ENCODE results near the gene DTX4.
"Not testable (repeated sequence)": the region's sequence is repeated elsewhere in the genome, so short reads cannot be mapped to it uniquely, and the experiment has no call there.

The DTX4 gene

DNA sequence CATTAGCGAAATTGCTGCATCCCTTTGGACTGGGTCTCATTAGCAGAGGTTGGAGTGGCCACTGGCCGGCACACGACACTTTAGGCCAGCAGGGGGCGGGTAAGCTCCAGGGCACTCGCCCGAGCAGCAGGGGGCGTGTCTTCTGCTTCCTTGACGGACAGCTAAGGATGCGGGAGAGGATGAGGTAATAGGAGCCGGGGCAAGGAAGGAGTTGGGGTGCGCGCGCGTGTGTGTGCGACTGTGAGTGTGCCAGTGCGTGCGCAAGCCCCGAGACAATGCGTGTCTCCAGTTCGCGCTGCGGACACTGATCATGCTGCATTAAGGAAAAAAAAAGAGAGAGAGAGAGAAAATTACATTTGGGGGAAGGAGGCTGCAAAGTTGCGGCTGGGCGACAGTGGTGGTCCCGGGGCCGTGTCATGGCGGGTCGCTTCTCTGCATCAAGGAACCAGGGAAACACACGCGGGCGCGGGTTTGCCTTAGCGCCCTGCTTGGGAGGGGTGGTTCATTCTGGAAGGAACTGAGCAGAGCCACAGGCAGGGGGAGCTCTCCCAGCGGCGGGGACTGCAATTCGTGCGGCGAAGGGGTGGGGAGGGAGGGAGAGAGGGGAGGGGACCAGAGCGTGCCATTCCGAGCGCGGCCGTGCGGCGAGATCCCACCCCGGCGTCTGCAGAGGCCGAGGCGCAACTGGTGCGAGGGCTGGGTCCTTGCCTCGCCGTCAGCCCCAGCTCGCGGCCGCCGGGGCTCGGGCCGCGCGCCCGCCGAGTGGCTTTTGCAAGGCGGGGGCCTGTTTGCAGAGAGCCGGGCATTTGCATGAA, at the start of gene DTX4:
DTX4 (plus strand) TSS at position 625 of the 815 bp plus-strand sequence. CDS start 464 bp downstream, outside the sequence.
- peak; percentile 93 to 94 for DNase-seq

DNA sequence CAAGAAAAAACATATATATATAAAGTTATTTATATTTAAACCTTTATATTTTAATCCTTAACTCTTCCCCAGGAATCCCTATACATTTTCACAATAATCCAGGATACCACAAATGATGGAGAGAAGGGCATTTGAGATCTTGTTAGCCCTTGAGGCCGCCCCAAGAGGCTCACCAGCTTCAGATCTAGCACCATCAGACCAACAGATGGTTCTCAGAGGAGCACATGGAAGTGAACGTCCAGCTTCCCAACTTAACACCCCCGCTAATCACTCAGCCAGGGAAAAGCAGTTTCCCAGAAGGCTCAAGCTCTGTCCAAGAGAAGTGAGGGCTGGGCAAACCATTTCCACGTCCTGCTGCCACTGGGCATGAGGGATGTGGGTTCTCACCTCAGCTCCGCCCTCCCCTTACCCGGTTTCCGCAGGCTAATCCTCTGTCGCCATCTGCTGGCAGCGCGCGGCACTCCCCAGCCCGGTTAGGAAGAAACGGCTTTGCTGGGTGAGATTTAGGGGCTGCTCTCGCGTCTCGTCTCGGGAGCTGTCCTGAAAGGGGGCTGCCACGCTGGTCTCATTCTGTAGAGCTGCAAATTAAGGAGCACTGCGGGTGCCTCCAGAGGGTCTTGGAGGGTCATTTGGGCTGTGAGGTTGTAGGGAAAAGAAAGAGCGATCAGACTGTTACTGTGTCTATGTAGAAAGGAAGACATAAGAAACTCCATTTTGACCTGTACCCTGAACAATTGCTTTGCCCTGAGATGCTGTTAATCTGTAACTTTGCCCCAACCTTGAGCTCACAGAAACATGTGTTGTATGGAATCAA, 36.1 kb upstream of the DTX4 start:
- DNase-seq = peak; percentile 91 to 93

DNA sequence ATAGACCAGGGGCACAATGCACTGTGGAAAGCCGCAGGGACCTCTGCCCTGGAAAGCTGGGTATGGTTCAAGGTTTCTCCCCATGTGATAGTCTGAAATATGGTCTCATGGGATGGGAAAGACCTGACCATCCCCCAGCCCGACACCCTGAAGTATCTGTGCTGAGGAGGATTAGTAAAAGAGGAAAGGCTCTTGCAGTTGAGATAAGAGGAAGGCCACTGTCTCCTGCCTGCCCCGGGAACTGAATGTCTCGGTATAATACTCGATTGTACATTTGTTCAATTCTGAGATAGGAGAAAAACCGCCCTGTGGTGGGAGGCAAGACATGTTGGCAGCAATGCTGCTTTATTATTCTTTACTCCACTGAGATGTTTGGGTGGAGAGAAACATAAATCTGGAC, 35.4 kb upstream of the DTX4 start:
- not testable (repeated sequence) for DNase-seq

GRCh38 chr11:59137190-59137589, 34.7 kb upstream of the DTX4 start:
- no peak for DNase-seq

DNA sequence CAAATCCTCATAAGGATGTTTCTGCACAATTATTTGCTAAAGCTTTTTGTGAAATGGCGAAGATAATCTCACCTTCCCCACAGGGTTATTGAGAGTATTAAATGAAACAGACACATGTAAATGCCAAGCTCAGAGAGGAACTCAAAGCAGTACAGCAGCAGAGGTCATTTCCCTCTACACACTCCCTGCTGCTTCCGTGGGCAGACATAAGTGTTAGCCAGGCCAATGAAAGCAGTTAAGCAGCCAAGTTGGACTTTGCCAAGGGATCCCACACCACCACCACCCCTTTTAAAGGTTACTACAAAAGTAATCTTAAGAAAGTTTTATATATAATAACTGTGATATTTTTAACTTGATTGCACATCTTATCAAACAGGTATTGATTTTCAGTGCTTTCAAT, 33.3 kb upstream of the DTX4 start:
- no peak for DNase-seq

- no peak for DNase-seq
Observed at GRCh38 chr11:59141191-59141590, 30.7 kb upstream of the DTX4 start.

GRCh38 chr11:59141673-59142460, 30.1 kb upstream of the DTX4 start:
- DNase-seq = no peak

- DNase-seq = peak; percentile 78 to 85
Observed at GRCh38 chr11:59142530-59143507, 29.1 kb upstream of the DTX4 start, which contains the start of gene FAM111A. TSS of gene FAM111A (plus strand) at chr11:59142856. CDS start at chr11:59148873, 6,017 bp downstream.

DNA sequence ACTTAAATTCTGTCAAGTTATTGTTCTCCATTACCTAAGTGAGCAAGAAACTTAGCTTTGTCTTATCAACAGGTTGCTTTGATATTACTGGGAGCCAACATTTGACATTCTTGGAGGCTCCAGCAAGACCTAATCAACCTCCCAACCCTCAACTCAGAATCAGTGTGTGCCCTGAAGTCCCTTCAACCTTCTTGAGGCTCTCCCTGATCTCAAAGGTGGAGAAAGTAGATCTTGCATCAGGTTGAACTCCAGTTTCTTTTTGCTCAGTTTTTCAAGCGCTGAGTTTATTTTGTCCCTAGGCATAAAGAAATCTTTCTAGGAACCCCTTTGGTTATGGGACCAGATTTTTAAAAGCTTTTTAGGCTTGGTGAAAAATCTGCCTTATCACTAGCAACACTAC, 27.8 kb upstream of the DTX4 start:
- DNase-seq = no peak

GRCh38 chr11:59144579-59145345, 27.2 kb upstream of the DTX4 start:
- peak; percentile 69 to 78 for DNase-seq

DNA sequence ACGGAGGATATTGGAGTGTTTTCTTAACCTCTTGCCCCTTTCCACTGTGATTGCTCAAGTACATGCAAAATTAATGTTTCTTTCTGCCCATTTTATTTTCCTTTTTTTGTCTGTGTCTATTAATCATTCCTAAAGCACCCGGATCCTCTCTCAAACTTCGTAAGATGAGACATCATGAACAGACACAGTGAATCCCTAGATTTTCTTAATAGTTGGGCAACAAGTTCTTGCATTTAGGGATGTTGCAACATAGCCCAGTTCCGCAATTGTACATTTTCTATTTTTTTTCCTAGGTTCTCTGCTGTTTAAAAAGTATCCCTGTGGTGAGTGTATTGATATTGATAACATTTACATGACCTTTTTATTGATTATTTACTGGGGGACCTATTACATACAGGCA, 26.4 kb upstream of the DTX4 start:
- no peak for DNase-seq

DNA sequence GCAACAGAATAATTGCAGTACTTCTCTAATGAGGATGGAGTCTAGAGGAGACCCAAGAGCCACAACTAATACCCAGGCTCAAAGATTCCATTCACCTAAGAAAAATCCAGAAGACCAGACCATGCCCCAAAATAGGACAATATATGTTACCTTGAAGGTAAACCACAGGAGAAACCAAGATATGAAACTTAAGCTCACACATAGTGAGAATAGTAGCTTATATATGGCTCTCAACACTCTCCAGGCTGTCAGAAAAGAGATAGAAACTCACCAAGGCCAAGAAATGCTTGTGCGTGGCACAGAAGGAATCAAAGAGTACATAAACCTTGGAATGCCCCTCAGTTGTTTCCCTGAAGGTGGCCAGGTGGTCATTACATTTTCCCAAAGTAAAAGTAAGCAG, 20.2 kb upstream of the DTX4 start:
- no peak for DNase-seq

- DNase-seq = no peak
Observed at GRCh38 chr11:59152312-59152951, 19.5 kb upstream of the DTX4 start.

GRCh38 chr11:59154610-59155009, 17.3 kb upstream of the DTX4 start:
- no peak for DNase-seq

GRCh38 chr11:59157433-59157832, 14.5 kb upstream of the DTX4 start:
- no peak for DNase-seq

- DNase-seq = peak; percentile 53 to 66
Observed at GRCh38 chr11:59158206-59159068, 13.5 kb upstream of the DTX4 start.

- DNase-seq = no peak
Observed at GRCh38 chr11:59164028-59164427, 7.9 kb upstream of the DTX4 start.

- DNase-seq = peak; percentile 18 to 32
Observed at GRCh38 chr11:59172345-59173079, 580 bp downstream of the DTX4 start.
